WTC11 (cell line): Measurements from ENCODE around the gene KIAA1671. TPM values are rescaled to one million over a fixed set of nuclear protein-coding genes. Genes with fewer than 3 reads are reported as not detected.

Experiments used
- ATAC-seq: fragments of 200-7000 bp; cut with Tn5 transposase; 2 replicates; pipeline ENCODE4 v1.10.0; 2021; ENCODE audit warnings: mild to moderate bottlenecking, moderate library complexity
- CTCF ChIA-PET: fragments of 300-600 bp; sonication (Branson Sonifier 250); formaldehyde crosslinking; loops from one replicate; lab custom pipeline; 2021; ENCODE audit warnings: antibody characterized with exemption; lab: Charles Lee
- POLR2A ChIA-PET: fragments of 350-600 bp; sonication (Branson Sonifier 250); formaldehyde crosslinking; loops from one replicate; lab custom pipeline; 2021; ENCODE audit warnings: antibody characterized with exemption; lab: Charles Lee
- DNase-seq: peaks from one replicate; pipeline ENCODE4 v3.0.0; 2021; ENCODE audit warnings: low spot score
- H3K27ac Mint-ChIP-seq: 2 replicates; pipeline ENCODE4 v1.8.0; 2021; ENCODE audit warnings: mixed read lengths
- H3K27me3 Mint-ChIP-seq: 2 replicates; pipeline ENCODE4 v1.8.0; 2021; ENCODE audit warnings: low read depth, mild to moderate bottlenecking, moderate library complexity, mixed read lengths
- H3K36me3 Mint-ChIP-seq: 2 replicates; pipeline ENCODE4 v1.8.0; 2021; ENCODE audit warnings: mixed read lengths
- H3K4me1 Mint-ChIP-seq: 2 replicates; pipeline ENCODE4 v1.8.0; 2022; ENCODE audit warnings: mixed read lengths
- H3K4me3 Mint-ChIP-seq: 2 replicates; pipeline ENCODE4 v1.8.0; 2021; ENCODE audit warnings: mild to moderate bottlenecking, moderate library complexity, mixed read lengths
- H3K9me3 Mint-ChIP-seq: 2 replicates; pipeline ENCODE4 v1.8.0; 2021; ENCODE audit warnings: mixed read lengths
- CDX4 ChIP-seq: fragments of 250-450 bp; sonication (Bioruptor Pico); IDR thresholded peaks from 2 replicates; pipeline ENCODE4 v1.9.0; 2021; ENCODE audit warnings: moderate library complexity, mild to moderate bottlenecking, inconsistent platforms, borderline replicate concordance
- E2F4 ChIP-seq: sonication (generic); formaldehyde crosslinking; IDR thresholded peaks from 2 replicates; pipeline ENCODE4 v1.8.1; 2022; ENCODE audit warnings: low read depth, mild to moderate bottlenecking, moderate library complexity, missing genetic modification reagents, borderline replicate concordance
- ETV6 ChIP-seq: sonication (generic); formaldehyde crosslinking; IDR thresholded peaks from 2 replicates; pipeline ENCODE4 v1.8.1; 2022; ENCODE audit warnings: mild to moderate bottlenecking, missing genetic modification reagents
- FOXJ3 ChIP-seq: sonication (generic); formaldehyde crosslinking; IDR thresholded peaks from 2 replicates; pipeline ENCODE4 v1.9.0; 2021; ENCODE audit warnings: missing genetic modification reagents, mild to moderate bottlenecking, borderline replicate concordance
- FOXK1 ChIP-seq: sonication (generic); formaldehyde crosslinking; IDR thresholded peaks from 2 replicates; pipeline ENCODE4 v1.8.0; 2022; ENCODE audit warnings: mild to moderate bottlenecking, moderate library complexity, missing genetic modification reagents
- FOXP1 ChIP-seq: sonication (generic); formaldehyde crosslinking; IDR thresholded peaks from 2 replicates; pipeline ENCODE4 v1.8.0; 2022; ENCODE audit warnings: missing genetic modification reagents, mild to moderate bottlenecking, moderate library complexity, borderline replicate concordance
- FOXP4 ChIP-seq: sonication (generic); formaldehyde crosslinking; IDR thresholded peaks from 2 replicates; pipeline ENCODE4 v1.8.0; 2022; ENCODE audit warnings: mild to moderate bottlenecking, missing genetic modification reagents
- GABPB1 ChIP-seq: sonication (generic); formaldehyde crosslinking; IDR thresholded peaks from 2 replicates; pipeline ENCODE4 v1.8.1; 2023; ENCODE audit warnings: mild to moderate bottlenecking, missing genetic modification reagents
- IRF2 ChIP-seq: sonication (generic); formaldehyde crosslinking; IDR thresholded peaks from 2 replicates; pipeline ENCODE4 v1.8.0; 2022; ENCODE audit warnings: low read depth, missing genetic modification reagents, borderline replicate concordance
- JAZF1 ChIP-seq: fragments of 250-450 bp; sonication (Bioruptor Pico); IDR thresholded peaks from 2 replicates; pipeline ENCODE4 v1.9.0; 2021; ENCODE audit warnings: moderate library complexity, mild to moderate bottlenecking, inconsistent platforms
- NFE2L1 ChIP-seq: sonication (generic); formaldehyde crosslinking; IDR thresholded peaks from 2 replicates; pipeline ENCODE4 v1.8.1; 2023; ENCODE audit warnings: missing genetic modification reagents
- NR1H2 ChIP-seq: sonication (generic); formaldehyde crosslinking; IDR thresholded peaks from 2 replicates; pipeline ENCODE4 v1.9.0; 2021; ENCODE audit warnings: mild to moderate bottlenecking, moderate library complexity, missing genetic modification reagents
- NR3C1 ChIP-seq: sonication (generic); formaldehyde crosslinking; conservative IDR thresholded peaks from 2 replicates; pipeline ENCODE4 v1.8.1; 2023; ENCODE audit warnings: low read depth, mild to moderate bottlenecking, missing genetic modification reagents
- PRDM15 ChIP-seq: sonication (generic); formaldehyde crosslinking; IDR thresholded peaks from 2 replicates; pipeline ENCODE4 v1.8.0; 2022; ENCODE audit warnings: missing genetic modification reagents
- PREB ChIP-seq: sonication (generic); formaldehyde crosslinking; IDR thresholded peaks from 2 replicates; pipeline ENCODE4 v1.8.1; 2022; ENCODE audit warnings: mild to moderate bottlenecking, missing genetic modification reagents, moderate library complexity, borderline replicate concordance
- USF1 ChIP-seq: sonication (generic); formaldehyde crosslinking; IDR thresholded peaks from 2 replicates; pipeline ENCODE4 v1.8.0; 2022; ENCODE audit warnings: mild to moderate bottlenecking, missing genetic modification reagents
- USF2 ChIP-seq: sonication (generic); formaldehyde crosslinking; IDR thresholded peaks from 2 replicates; pipeline ENCODE4 v1.8.1; 2023; ENCODE audit warnings: mild to moderate bottlenecking, missing genetic modification reagents, moderate library complexity
- ZNF138 ChIP-seq: sonication (generic); formaldehyde crosslinking; conservative IDR thresholded peaks from 2 replicates; pipeline ENCODE4 v1.8.1; 2022; ENCODE audit warnings: mild to moderate bottlenecking, moderate library complexity, missing genetic modification reagents
- ZNF232 ChIP-seq: sonication (generic); formaldehyde crosslinking; IDR thresholded peaks from 2 replicates; pipeline ENCODE4 v1.8.0; 2022; ENCODE audit warnings: mild to moderate bottlenecking, missing genetic modification reagents
- ZNF423 ChIP-seq: fragments of 250-450 bp; sonication (Bioruptor Pico); IDR thresholded peaks from 2 replicates; pipeline ENCODE4 v2.1.2; 2022; ENCODE audit warnings: mild to moderate bottlenecking, moderate library complexity
- total RNA-seq: library from RNA; stranded (reverse); gene quantifications from 3 replicates; pipeline ENCODE4 v1.2.3, GENCODE V29; 2021

KIAA1671 gene
- total RNA-seq, 1 experiment from 2014 or later: 26.0 TPM

- TF ChIP-seq CDX4 (no peak), FOXJ3 (CRISPR knock-in tag) (no peak), ZNF138 (CRISPR knock-in tag) (no peak), FOXK1 (CRISPR knock-in tag) (peak; percentile 45), NR3C1 (no peak), GABPB1 (CRISPR knock-in tag) (no peak), E2F4 (no peak), USF2 (0 out of 2 replicates have a peak, but pooled peaks have one; percentile 25), JAZF1 (no peak), IRF2 (CRISPR knock-in tag) (no peak)
Measured at GRCh38 chr22:24996420-24996952, 44.0 kb downstream of the KIAA1671 start (continued).

GRCh38 chr22:24997023-24997422 lies 44.5 kb downstream of the KIAA1671 start:
- POLR2A ChIA-PET: interaction anchor here (0.8 kb wide), 1 partner anchor 16 kb away, joined by 3 read pairs; no protein-coding TSS in a partner anchor
- peak; percentile 59; the same call in 1 of the 2 replicates for TF ChIP-seq PRDM15 (CRISPR knock-in tag)
- TF ChIP-seq FOXP4 (CRISPR knock-in tag): no peak
- peaks cover 44% of the 10 kb centered on the region for H3K4me1 Mint-ChIP-seq
- no peaks in the 10 kb centered on the region for H3K36me3 Mint-ChIP-seq
- peak overlapping the region; percentile 32; the same call in 1 of the 2 replicates for H3K4me3 Mint-ChIP-seq
- H3K9me3 Mint-ChIP-seq: no peaks in the 10 kb centered on the region
- H3K27me3 Mint-ChIP-seq: no peaks in the 10 kb centered on the region
- DNase-seq (no peak), ATAC-seq (peak; percentile 9; the same call in 1 of the 2 replicates)
- peak overlapping the region; percentile 91 for H3K27ac Mint-ChIP-seq
- CTCF ChIA-PET: interaction anchor here (0.8 to 2.7 kb wide), 4 partner anchors 10 to 31 kb away, joined by 3 to 13 read pairs (median 3); no protein-coding TSS in a partner anchor

GRCh38 chr22:25000686-25001085 lies 48.2 kb downstream of the KIAA1671 start:
- DNase-seq (no peak), ATAC-seq (no peak)
- H3K4me1 Mint-ChIP-seq: peaks cover 40% of the 10 kb centered on the region
- H3K27me3 Mint-ChIP-seq: no peaks in the 10 kb centered on the region
- CTCF ChIA-PET: no interaction called here
- no peaks in the 10 kb centered on the region for H3K9me3 Mint-ChIP-seq
- TF ChIP-seq ETV6 (no peak), CDX4 (no peak), PREB (CRISPR knock-in tag) (no peak), NR1H2 (CRISPR knock-in tag) (no peak), NFE2L1 (CRISPR knock-in tag) (no peak), ZNF232 (no peak), USF1 (no peak), ZNF138 (CRISPR knock-in tag) (no peak), FOXP1 (no peak), ZNF423 (CRISPR knock-in tag) (no peak)
- no peak overlapping the region for H3K27ac Mint-ChIP-seq
- POLR2A ChIA-PET: no interaction called here
- no peak overlapping the region for H3K4me3 Mint-ChIP-seq
- H3K36me3 Mint-ChIP-seq: no peaks in the 10 kb centered on the region
